Keratinocyte (primary cell): Measurements from ENCODE around the gene BDH2.

Experiments
- CTCF ChIP-seq, 3 experiments: IDR thresholded peaks in 1 of 3; conservative IDR thresholded peaks in 1 of 3; optimal IDR thresholded peaks in 1 of 3; 2 replicates in 2 of 3; 3 replicates in 1 of 3; pipeline versions ENCODE3 to v1.5.1; 2011; ENCODE audit warnings: low read length in 3 of 3, mild to moderate bottlenecking in 3 of 3, moderate library complexity in 2 of 3, control low read depth in 1 of 3, inconsistent platforms in 1 of 3; ENCODE audit not compliant: insufficient read depth in 2 of 3; ENCODE audit errors: extremely low read depth in 1 of 3
- EZH2 ChIP-seq: IDR thresholded peaks from one replicate; pipeline ENCODE4 v1.6.1; 2012; ENCODE audit warnings: inconsistent platforms, mild to moderate bottlenecking, low read length, moderate library complexity

- peak; percentile 2 to 59 (median 50) for TF ChIP-seq CTCF (optimal IDR thresholded peaks at IDR 0.05 in 1 of 3, IDR thresholded peaks at IDR 0.05 in 1 of 3, conservative IDR thresholded peaks at IDR 0.05 in 1 of 3; ENCODE audit: extremely low read depth in 1 of 3, insufficient read depth in 2 of 3, low read length in 3 of 3)
- no peak for TF ChIP-seq EZH2
Measured at GRCh38 chr4:103099691-103100392, at the start of gene BDH2.
